ENCODE measurements around the gene GLI2. TPM values are rescaled to one million over a fixed set of nuclear protein-coding genes. Genes with fewer than 3 reads are reported as not detected.

GLI2 gene
- total RNA-seq, 2 experiments from 2014 or later = not detected

GRCh38 chr2:120692691-120693090 is 43.0 kb upstream of the GLI2 start:
- no peak overlapping the region for H2AFZ ChIP-seq (ENCODE audit: low read length)
- no peaks in the 10 kb centered on the region for H4K20me1 ChIP-seq (ENCODE audit: insufficient read depth, low read length)
- no peaks in the 10 kb centered on the region for H3K79me2 ChIP-seq (ENCODE audit: insufficient read depth, low read depth, low read length)
- CTCF ChIA-PET (ENCODE audit: unreplicated experiment) = no interaction called here
- no peak overlapping the region for H3K4me3 ChIP-seq (ENCODE audit: low read depth, low read length, poor library complexity, severe bottlenecking)
- no peaks in the 10 kb centered on the region for H3K9me2 ChIP-seq (ENCODE audit: insufficient read depth, low read length)
- POLR2A ChIA-PET = no interaction called here
- H3K27ac ChIP-seq (ENCODE audit: low read depth, low read length, poor library complexity, severe bottlenecking) = no peak overlapping the region
- no peak overlapping the region for H3K4me2 ChIP-seq (ENCODE audit: low read length)
- BruUV-seq (replicated peaks) = no TSS peak
- no peaks in the 10 kb centered on the region for H3K36me3 ChIP-seq (ENCODE audit: insufficient read depth, low read length)
- no peaks in the 10 kb centered on the region for H3K9me3 ChIP-seq (ENCODE audit: low read length)
- TF ChIP-seq EZH2phosphoT487 (IDR thresholded peaks at IDR 0.05; ENCODE audit: borderline replicate concordance, low read depth, low read length) = no peak
- TF ChIP-seq CTCF (conservative IDR thresholded peaks at IDR 0.05; ENCODE audit: low read length) = no peak
- DNase-seq (ENCODE audit: low spot score) = no peak
- no peaks in the 10 kb centered on the region for H3K4me1 ChIP-seq (ENCODE audit: insufficient read depth, low read length, poor library complexity, severe bottlenecking)
- intact Hi-C loops (cut with micrococcal nuclease; ENCODE audit: unreplicated experiment) = loop anchor here (10.0 kb wide), 1 partner anchor 262 kb away; no protein-coding TSS in a partner anchor

GRCh38 chr2:120693121-120693520 is 42.5 kb upstream of the GLI2 start:
- Histone ChIP-seq H3K9me2 (ENCODE audit: insufficient read depth, low read length) (no peaks in the 10 kb centered on the region), H3K9me3 (ENCODE audit: low read length) (no peaks in the 10 kb centered on the region), H3K4me3 (ENCODE audit: low read depth, low read length, poor library complexity, severe bottlenecking) (no peak overlapping the region), H3K4me2 (ENCODE audit: low read length) (no peak overlapping the region), H3K79me2 (ENCODE audit: insufficient read depth, low read depth, low read length) (no peaks in the 10 kb centered on the region), H3K27ac (ENCODE audit: low read depth, low read length, poor library complexity, severe bottlenecking) (no peak overlapping the region), H2AFZ (ENCODE audit: low read length) (no peak overlapping the region), H3K36me3 (ENCODE audit: insufficient read depth, low read length) (no peaks in the 10 kb centered on the region), H4K20me1 (ENCODE audit: insufficient read depth, low read length) (no peaks in the 10 kb centered on the region), H3K4me1 (ENCODE audit: insufficient read depth, low read length, poor library complexity, severe bottlenecking) (no peaks in the 10 kb centered on the region)
- no TSS peak for BruUV-seq (replicated peaks)
- TF ChIP-seq CTCF (conservative IDR thresholded peaks at IDR 0.05; ENCODE audit: low read length) = no peak
- DNase-seq (ENCODE audit: low spot score) = no peak
- POLR2A ChIA-PET = no interaction called here
- CTCF ChIA-PET (ENCODE audit: unreplicated experiment) = no interaction called here
- intact Hi-C loops (cut with micrococcal nuclease; ENCODE audit: unreplicated experiment) = loop anchor here (10.0 kb wide), 1 partner anchor 262 kb away; no protein-coding TSS in a partner anchor

GRCh38 chr2:120694034-120694433 is 41.6 kb upstream of the GLI2 start:
- Histone ChIP-seq H3K79me2 (ENCODE audit: insufficient read depth, low read depth, low read length) (no peaks in the 10 kb centered on the region), H3K27ac (ENCODE audit: low read depth, low read length, poor library complexity, severe bottlenecking) (no peak overlapping the region), H3K4me1 (ENCODE audit: insufficient read depth, low read length, poor library complexity, severe bottlenecking) (no peaks in the 10 kb centered on the region), H3K36me3 (ENCODE audit: insufficient read depth, low read length) (no peaks in the 10 kb centered on the region), H4K20me1 (ENCODE audit: insufficient read depth, low read length) (no peaks in the 10 kb centered on the region), H3K9me2 (ENCODE audit: insufficient read depth, low read length) (no peaks in the 10 kb centered on the region), H3K4me3 (ENCODE audit: low read depth, low read length, poor library complexity, severe bottlenecking) (no peak overlapping the region), H2AFZ (ENCODE audit: low read length) (no peak overlapping the region), H3K9me3 (ENCODE audit: low read length) (no peaks in the 10 kb centered on the region), H3K4me2 (ENCODE audit: low read length) (no peak overlapping the region)
- CTCF ChIA-PET (ENCODE audit: unreplicated experiment) = no interaction called here
- no peak for DNase-seq (ENCODE audit: low spot score)
- POLR2A ChIA-PET = interaction anchor here (0.6 kb wide), 1 partner anchor 181 kb away, joined by 3 read pairs; no protein-coding TSS in a partner anchor
- intact Hi-C loops (cut with micrococcal nuclease; ENCODE audit: unreplicated experiment) = loop anchor here (10.0 kb wide), 1 partner anchor 261 kb away; no protein-coding TSS in a partner anchor
- no TSS peak for BruUV-seq (replicated peaks)
- TF ChIP-seq EZH2phosphoT487 (IDR thresholded peaks at IDR 0.05; ENCODE audit: borderline replicate concordance, low read depth, low read length) (no peak), CTCF (conservative IDR thresholded peaks at IDR 0.05; ENCODE audit: low read length) (no peak)
